HG03108 (cell line): ENCODE measurements around the gene PAPSS1.
"Not testable (repeated sequence)": the region's sequence is repeated elsewhere in the genome, so short reads cannot be mapped to it uniquely, and the experiment has no call there.

ENCODE experiments used
- ATAC-seq: cut with Tn5 transposase; IDR thresholded peaks from one replicate; pipeline ENCODE4 v1.9.1; 2021; ENCODE audit warnings: moderate library complexity; ENCODE audit not compliant: unreplicated experiment

Gene PAPSS1

DNA sequence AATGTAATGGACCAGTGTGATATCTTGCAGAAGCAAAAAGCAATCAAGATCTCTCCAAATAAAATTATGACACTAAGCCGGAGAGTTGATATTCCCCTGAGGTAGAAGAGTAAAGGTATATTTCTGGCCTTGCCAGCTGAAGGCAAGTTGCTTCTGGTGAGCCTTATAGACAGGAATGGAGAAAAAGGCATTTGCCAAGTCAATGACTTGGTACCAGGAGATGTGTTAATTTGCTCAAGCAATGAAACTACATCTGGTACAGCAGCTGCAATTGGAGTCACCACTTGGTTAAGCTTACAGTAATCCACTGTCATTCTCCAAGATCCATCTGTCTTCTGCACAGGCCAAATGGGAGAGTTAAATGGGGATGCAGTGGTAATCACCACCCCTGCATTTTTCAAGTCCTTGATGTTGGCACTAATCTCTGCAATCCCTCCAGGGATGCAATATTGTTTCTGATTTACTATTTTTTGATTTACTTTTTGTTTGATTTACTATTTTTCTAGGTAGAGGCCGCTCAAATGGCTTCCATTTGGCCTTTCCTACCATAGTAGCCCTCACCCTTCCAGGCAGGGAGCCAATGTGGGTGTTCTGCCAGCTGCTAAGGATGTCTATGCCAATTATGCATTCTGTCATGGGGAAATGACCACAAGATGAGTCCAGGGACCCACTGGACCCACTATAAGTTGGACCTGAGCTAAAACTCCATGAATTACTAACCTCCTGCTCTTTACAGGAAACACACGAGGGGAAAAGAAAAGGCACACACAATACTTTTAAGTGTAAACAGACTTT is 6.3 kb upstream of the PAPSS1 start:
- not testable (repeated sequence) for ATAC-seq

DNA sequence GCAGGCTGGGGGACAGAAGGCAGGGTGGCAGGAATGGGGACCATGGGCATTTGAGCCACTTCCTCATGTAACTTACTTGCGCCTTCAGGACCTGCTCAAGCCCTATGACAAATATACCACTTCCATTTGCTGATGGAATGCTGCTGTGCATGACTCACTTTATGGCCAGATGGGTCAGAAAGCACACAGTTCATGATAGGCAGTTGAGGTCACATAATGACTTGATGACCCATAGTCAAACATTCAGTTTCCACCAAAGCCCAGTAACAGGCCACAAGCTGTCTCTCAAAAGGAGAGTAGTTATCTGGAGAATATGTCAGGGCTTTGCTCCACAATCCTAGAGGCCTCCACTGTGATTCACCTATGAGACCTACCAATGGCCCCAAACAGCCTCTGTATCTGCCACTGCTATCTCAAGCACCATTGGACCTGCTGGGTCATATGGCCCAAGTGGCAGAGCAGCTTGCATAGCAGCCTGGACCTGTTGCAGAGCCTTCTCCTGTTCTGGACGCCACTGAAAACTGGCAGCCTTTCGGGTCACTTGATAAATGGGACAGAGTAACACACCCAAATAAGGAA is 5.3 kb upstream of the PAPSS1 start:
- ATAC-seq, result no peak

DNA sequence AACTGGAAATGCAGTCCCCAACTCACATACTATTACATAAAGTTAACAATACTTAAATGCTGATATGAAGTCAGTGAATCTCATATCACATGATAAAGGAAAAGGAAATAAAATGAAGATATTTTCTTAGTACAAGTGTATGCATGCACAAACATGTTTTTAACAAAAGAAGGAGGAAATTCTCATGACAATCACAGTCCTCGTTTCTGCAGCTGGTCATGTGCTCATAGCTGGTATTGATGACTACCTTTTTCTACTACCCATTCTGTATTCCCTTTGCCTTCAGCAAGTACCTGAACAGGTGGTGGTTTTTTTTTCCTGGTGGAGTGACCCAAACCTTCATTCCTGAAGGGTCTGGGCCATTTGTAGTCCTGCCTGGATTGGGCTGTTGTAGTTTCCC is 3.3 kb upstream of the PAPSS1 start:
- ATAC-seq, result not testable (repeated sequence)

DNA sequence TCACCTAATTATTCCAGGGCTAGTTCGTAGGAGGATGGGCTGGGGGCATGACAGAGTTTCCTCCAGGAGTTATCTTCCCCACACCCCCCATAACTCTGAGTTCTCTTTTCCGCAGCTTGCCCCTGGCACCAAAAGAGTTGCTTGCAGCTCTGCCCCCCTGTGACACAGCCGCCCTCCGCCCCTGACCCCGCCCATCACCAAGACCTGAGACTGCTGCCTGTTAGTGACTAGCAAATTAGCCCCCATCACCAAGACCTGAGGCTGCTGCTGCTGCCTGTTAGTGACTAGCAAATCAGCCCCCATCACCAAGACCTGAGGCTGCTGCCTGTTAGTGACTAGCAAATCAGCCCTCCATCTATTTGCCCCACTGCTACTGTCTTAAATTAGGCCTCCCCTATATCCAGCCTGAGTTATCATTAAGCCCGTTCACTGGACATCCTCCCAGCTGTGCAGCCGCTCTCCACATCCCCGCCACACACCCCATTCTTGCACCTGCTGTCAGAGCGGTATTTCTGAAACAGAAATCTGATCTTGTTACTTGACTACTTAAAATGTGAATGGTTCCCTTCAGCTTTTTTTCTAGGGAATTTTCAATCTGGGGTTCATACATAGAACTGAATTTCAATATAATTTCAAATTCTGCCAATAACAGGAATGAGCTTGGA is 1.5 kb upstream of the PAPSS1 start:
- ATAC-seq, result no peak

DNA sequence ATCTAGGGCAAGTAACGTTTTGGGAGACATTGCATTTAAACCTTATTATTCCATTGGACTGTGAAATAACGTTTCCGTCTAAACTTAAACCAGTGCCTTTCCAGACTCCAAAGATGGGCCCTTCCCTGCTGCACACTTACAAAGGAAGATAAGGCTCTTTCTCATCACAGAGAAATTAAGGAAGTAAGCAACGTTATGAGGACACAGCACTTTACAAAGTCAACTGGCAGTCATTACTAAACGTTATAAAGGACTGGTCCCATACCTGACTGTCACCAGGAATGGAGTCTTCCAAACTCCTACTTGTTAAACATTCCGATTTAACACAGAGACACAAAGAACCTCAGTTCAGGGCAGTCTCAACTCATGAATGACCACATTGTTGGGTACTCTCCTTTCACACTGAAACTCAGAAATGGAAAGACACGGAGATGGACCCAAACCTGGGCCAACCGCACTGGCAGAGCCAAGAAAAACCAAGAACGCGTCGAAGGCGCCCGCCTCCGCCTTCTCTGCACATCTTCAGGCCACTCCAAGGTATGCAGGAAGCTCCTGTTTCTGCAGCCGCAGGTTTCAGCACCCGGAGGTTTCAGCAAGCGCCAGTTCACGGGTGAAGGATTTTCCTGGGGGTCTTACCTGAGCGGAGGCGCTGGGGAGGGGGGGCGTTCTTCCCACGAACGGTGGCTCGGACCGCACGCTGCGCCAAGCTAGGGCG is 670 bp downstream of the PAPSS1 start:
- peak; percentile 2 for ATAC-seq

DNA sequence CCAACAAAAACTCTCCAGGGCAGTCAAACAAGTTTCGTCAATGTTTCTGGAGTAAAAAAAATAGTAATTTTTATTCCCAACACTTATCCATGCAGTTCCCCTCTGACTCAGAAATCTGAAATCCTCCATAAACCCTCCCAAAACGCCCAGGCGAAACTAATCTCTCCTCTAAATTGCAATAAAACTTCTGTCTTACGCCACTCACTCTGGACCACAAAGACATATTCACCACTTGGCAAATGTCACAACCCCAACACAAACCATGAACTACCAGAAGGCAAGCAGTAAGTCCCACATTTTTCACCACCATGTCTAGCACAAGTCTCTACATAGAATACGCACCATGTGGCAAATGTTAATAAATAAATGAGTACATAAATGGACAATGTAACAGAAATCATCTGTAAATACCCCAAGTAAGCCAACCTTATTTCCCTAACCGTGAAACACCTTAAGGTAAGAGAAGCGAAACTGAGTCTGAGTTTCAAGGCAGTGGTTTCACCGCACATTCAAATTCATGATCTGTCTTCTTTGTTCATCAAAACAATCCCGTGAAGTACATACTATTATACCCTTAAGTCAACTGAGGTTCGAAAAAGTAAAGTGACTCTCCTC is 1.6 kb downstream of the PAPSS1 start:
- ATAC-seq, result peak; percentile 24

DNA sequence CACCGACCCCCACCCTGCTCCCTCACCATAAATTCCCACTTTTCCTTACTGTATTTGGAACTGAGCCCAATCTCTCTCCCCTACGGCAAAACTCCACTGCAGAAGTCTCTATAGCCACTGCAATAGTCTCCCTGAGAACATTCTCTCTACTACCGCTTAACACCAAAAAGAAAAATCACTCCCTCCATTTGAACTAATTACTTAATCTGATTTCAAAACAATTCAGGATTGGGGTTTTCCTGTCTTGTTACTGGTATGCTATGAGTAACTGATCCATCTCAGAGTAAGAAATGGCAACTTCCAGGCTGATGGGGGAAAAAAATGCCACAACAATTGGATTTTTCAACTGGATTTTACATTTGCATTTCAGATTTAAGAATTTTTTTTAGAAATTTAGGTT is 5.8 kb downstream of the PAPSS1 start:
- ATAC-seq, result no peak

DNA sequence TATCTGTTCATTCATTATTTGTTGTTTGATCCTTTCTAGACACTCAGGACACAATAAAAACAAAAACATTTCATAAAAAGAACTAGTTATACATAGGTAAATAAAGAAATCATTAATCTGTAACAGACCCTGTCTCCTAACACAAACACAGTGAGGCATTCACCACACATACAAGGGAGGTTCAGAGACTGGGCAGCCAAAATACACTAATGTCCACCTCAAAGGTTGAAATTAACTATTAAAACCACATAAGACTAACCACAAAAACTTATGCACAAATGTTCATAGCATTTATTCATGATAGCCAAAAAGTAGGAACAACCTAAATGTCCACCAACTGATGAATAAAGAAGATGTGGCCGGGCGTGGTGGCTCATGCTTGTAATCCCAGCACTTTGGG is 7.8 kb downstream of the PAPSS1 start:
- ATAC-seq, result no peak

DNA sequence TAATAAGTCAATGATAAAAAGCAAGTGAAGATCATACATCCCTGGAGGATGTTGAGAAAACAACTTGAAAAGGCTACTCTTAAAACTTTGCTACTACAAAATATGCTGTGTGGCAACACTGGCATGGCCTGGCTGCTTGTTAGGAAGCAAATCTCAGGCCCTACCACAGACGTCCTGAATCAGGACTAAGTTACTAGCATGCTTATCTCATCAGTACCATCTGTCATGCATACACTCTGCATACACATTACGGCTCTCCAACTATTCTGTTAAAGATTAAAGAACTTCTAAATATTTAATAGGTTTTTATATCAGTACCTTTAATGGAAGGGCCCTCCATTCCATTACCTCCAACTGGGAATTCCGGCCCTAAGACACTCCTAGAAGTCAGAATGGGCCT is 8.2 kb downstream of the PAPSS1 start:
- no peak for ATAC-seq

DNA sequence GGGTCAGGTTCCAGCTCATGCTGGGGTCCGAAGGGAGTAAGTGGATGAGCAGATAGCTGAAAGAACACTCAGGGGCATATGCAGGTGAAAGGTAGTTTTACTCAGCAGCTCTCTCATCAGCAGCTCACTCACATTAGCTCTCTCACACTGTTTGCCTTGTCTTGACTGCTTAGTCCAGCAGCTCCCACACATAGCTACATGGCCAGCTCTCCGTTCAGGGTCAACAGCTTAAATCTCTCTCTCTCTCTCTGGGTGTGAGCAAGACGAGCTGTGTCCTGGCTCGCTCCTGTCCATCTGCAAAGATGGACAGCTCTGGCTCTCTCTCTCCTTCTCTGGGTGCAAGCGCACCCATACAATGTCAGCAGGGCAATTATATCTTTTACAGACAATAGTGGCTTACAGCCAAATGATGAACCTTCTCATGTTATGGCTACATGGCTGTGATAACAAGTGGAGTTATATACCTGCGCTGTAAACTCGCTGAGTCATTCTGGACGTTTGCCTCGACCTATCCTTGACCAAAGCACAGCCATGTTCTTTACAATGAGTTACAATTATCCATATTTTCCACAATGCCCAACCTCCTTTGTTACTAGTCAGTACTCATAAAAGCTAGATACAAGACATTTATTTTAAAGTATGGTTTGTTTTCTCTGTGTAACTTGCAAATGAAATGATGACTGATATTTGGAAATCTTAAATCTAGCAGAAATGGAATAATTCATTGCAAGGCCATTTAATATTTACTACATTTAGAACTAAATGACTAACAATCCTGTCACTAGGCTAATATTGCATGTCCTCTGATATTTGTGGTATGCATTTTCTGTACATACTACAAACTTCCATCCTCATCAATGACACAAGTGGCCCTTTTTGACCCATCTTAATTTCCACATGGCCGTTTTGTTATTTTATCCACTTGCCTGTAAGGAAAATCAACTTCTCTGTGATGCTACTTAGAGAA is 9.3 kb downstream of the PAPSS1 start:
- no peak for ATAC-seq

DNA sequence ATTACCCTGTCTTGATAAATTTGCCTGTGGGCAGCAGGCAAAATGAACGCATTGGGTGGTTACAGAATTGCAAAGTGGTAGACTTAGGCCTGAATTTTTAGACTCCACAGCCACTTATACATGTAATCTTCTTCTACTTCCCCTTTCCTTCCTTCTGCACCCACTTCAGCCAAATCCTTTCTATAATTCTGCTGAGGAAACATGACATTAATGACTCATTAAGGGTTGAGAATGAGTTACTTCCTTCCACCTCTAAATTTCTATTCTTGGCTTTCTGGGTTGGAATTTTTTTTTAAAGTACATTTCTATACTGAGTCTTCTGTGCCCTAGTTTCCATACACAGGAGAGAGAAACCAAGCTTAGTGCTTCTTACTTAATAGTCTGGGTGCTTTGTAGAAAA is 10.1 kb downstream of the PAPSS1 start:
- no peak for ATAC-seq

DNA sequence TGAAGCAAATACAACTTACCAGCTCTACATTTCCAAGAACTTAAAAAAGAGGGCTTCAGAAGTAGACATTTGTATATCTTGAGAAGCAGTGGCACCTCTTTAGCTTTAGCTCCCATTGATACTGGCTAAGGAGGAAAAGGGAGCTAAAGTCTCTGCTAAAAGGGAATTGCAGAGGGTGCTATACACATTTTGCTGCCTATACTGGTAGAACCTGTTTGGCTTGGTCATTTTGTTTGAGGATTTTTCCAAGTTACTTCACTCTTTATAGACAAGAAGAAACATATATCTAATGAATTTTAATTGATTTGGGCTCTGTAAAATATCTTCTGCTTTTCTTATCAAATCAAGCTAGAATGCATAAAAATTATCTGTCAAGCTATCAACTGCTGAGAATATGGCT is 11.8 kb downstream of the PAPSS1 start:
- no peak for ATAC-seq

DNA sequence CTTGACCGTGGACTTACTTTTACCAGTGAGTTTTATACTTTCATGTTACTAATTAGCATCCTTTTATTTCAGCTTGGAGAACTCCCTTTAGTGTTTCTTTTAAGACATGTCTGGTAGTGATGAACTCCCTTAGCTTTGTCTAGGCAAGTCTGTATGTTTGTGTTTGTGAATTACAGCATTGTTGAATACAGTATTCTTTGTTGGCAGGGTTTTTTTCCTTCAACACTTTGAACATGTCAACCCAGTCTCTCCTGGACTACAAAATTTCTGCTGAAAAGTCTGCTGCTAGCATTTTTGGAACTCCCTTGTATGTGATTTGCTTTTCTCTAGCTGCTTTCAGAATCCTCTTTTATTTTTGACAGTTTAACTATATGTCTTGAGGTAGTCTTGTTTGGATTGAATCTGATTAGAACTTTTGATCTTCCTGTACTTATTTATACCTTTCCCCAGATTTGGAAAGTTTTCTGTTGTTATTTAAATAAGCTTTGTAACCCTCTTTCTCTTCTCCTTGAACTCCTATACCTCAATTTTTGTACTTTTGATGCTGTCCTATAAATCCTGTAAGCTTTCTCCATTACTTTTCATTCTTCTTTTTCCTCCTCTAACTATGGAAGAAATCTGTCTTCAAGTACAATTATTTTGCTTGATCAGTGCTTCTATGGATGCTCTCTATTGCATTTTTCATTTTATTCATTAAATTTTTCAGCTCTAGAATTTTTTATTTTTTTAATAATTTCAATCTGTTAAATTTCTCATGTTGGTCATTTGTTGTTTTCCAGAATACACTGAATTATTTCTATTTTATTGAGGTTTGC is 14.1 kb downstream of the PAPSS1 start:
- no peak for ATAC-seq

DNA sequence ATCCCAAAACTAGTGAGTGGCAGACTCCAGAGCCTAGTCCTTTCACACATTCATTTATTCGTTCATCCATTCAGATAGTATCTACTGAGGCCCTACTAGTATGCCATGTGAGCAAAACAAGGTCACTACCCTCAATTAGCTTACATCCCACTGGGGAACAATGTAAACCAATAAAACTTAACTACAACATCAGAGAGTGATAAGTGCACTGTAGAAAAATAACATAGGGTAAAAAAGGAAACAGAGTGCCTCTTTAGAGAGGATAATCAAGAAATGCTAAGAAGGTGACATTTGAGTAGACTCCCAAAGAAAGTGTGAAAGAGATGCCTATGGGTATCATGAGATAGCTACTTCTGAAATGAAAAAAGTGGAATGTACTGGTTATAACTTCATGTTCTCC is 18.5 kb downstream of the PAPSS1 start:
- no peak for ATAC-seq

DNA sequence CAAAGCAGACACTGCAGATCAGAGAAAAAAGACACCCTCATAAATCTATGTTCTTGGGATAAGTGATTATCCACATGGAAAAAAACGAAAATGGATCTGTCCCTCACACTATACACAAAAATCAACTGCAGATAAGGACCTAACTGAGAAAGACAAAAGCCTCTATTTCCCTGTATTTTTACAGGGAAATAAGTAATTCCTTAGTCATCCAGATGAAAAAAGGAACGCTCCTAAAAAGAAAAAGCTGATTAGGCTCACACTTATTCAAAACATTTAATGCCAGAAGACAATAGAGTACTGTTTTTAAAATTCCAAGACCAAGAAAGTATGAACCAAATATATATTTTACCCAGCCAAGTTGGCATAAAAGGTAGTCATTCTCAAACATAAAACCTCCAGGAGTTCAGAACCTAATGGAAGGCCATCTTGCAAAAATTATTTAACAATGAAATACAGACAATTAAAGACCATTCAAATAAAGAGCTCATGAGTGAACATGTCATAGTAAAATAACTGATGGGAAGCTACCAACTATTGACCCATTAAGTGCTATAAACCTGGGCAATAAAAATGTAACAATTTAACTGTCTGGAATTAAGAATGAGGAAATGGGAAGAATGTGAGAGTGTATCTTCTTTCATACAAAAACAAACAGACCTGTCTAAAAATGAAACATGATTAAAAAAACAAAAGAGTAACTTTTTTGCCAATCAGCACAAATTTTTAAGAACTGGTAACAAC is 20.4 kb downstream of the PAPSS1 start:
- ATAC-seq, result no peak

DNA sequence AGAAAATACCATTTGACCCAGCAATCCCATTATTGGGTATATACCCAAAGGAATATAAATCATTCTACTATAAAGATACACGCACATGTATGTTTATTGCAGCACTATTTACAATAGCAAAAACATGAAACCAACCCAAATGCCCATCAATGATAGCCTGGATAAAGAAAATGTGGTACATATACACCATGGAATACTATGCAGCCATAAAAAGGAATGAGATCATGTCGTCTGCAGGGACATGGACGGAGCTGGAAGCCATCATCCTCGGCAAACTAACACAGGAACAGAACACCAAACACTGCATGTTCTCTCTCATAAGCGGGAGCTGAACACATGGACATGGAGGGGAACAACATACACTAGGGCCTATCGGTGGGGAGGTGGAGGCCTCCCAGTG is 23.8 kb downstream of the PAPSS1 start:
- not testable (repeated sequence) for ATAC-seq

DNA sequence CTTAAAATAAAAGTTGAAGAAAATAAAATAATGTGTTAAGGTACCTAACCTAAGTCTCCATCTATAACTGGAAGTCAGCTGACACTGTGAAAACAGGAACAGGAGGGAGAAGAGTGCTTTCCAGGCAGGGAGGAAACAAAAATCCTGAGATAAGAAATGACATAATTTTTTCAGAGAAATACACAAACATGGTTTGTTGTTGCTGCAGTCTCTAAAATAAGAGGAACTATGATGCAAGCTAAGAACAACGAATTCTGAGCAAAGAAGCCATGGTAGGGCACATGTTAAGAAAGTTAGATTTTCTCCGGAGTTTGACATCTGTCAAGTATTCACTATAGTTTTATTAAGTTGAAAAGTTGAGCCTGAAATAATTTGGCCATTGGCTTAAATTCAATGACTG is 26.9 kb downstream of the PAPSS1 start:
- no peak for ATAC-seq

DNA sequence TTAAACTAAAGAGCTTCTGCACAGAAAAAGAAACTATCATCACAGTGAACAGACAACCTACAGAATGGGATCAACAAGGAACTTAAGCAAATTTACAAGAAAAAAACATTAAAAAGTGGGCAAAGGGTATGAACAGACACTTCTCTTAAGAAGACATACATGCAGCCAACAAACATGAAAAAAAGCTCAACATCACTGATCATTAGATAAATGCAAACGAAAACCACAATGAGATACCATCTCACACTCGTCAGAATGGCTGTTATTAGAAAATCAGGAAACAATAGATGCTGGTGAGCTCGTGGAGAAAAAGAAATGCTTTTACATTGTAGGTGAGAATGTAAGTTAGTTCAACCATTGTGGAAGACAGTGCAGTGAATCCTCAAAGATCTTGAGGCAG is 27.8 kb downstream of the PAPSS1 start:
- no peak for ATAC-seq

DNA sequence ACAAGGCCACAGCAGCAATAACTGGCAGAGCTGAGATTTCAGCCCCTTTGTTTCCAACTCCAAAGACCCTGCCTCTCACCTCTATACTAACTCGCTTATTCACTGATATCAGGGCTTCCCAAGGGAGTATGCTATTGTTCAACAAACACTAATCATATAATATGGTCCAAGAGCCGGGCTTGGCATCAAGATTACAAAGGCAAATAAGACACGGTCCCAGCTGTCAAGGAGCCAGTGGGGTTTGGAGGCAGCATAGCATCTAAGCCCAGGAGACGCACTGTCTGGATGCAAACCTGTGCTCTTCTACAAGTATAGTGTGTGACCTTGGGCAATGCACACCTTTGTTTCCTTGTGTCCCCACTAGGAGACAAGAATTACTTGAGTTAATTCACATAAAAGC is 28.7 kb downstream of the PAPSS1 start:
- ATAC-seq, result no peak
